Cardiac muscle cell (in vitro differentiated cells and primary cell): ENCODE measurements around the gene SLC1A2. TPM values are rescaled to one million over a fixed set of nuclear protein-coding genes. Genes with fewer than 3 reads are reported as not detected.

Source experiments
- DNase-seq, 2 donors: peaks; one replicate each; pipeline versions ENCODE4 v3.0.0 to v3.0.0-alpha.2; 2010 to 2017; ENCODE audit warnings: low read depth in 1 of 2, low spot score in 1 of 2
- H3K27ac ChIP-seq: fragments of 200-600 bp; sonication (generic); 2 replicates; pipeline ENCODE4 v1.5.1; 2016
- H3K27me3 ChIP-seq: fragments of 200-600 bp; sonication (generic); 2 replicates; pipeline ENCODE4 v1.6.0; 2016; ENCODE audit warnings: control low read depth
- H3K36me3 ChIP-seq: fragments of 200-600 bp; sonication (generic); 2 replicates; pipeline ENCODE4 v1.5.1; 2016; ENCODE audit warnings: control low read depth
- H3K4me1 ChIP-seq: fragments of 200-600 bp; sonication (generic); 2 replicates; pipeline ENCODE4 v1.8.1; 2017; ENCODE audit warnings: low read depth, mild to moderate bottlenecking, mixed run types
- H3K4me3 ChIP-seq: fragments of 200-600 bp; sonication (generic); 2 replicates; pipeline ENCODE4 v1.5.1; 2016; ENCODE audit warnings: mild to moderate bottlenecking
- H3K9me3 ChIP-seq: fragments of 200-600 bp; sonication (generic); 2 replicates; pipeline ENCODE4 v1.5.1; 2017; ENCODE audit warnings: low read depth, mild to moderate bottlenecking, control low read depth
- polyA plus RNA-seq: library from polyadenylated mRNA; unstranded; fragments of >200 nt; fragmentation: Nextera tagmentation; extraction: Ambion mirVana; gene quantifications from 2 replicates; pipeline ENCODE4 v1.2.1, GENCODE V29; 2016
- total RNA-seq: library from RNA; depleted of rRNA; stranded (reverse); fragments of >200 nt; gene quantifications from 2 replicates; pipeline ENCODE4 v1.2.3, GENCODE V29; 2016
- TF ChIP-seq, protein P1 (sequence below): IDR thresholded peaks from 2 replicates; pipeline ENCODE4 v1.5.1; 2012; ENCODE audit warnings: low read depth, mild to moderate bottlenecking, low read length

The SLC1A2 gene
- total and polyA plus RNA-seq, 2 experiments from 2014 or later = 0.76 to 1.3 TPM

DNA sequence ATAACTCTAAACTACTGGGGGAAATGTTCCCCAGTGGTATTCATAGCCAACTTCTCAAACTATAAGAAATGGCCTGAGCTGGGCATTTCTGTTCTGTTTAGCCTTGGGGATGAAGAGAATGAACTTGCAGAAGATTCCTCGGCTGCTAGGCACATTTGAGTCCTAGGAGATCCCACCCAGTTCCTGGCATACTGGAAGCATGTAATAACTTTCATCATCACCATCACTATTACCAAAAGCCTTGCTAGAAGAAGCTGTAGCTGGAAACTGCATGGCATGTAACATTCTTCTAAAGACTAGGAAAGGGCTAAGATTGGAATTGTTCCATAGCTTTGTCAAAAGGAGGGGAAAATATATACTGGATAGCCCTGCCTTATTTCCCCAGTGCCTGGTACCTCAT is 40.1 kb upstream of the SLC1A2 start:
- no peak for DNase-seq
- no peaks in the 10 kb centered on the region for H3K9me3 ChIP-seq
- TF ChIP-seq, protein P1, sequence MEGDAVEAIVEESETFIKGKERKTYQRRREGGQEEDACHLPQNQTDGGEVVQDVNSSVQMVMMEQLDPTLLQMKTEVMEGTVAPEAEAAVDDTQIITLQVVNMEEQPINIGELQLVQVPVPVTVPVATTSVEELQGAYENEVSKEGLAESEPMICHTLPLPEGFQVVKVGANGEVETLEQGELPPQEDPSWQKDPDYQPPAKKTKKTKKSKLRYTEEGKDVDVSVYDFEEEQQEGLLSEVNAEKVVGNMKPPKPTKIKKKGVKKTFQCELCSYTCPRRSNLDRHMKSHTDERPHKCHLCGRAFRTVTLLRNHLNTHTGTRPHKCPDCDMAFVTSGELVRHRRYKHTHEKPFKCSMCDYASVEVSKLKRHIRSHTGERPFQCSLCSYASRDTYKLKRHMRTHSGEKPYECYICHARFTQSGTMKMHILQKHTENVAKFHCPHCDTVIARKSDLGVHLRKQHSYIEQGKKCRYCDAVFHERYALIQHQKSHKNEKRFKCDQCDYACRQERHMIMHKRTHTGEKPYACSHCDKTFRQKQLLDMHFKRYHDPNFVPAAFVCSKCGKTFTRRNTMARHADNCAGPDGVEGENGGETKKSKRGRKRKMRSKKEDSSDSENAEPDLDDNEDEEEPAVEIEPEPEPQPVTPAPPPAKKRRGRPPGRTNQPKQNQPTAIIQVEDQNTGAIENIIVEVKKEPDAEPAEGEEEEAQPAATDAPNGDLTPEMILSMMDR = no peak
- H3K27ac ChIP-seq = no peak overlapping the region
- no peaks in the 10 kb centered on the region for H3K4me1 ChIP-seq
- peaks cover 3% of the 10 kb centered on the region for H3K27me3 ChIP-seq
- no peak overlapping the region for H3K4me3 ChIP-seq
- H3K36me3 ChIP-seq = no peaks in the 10 kb centered on the region

DNA sequence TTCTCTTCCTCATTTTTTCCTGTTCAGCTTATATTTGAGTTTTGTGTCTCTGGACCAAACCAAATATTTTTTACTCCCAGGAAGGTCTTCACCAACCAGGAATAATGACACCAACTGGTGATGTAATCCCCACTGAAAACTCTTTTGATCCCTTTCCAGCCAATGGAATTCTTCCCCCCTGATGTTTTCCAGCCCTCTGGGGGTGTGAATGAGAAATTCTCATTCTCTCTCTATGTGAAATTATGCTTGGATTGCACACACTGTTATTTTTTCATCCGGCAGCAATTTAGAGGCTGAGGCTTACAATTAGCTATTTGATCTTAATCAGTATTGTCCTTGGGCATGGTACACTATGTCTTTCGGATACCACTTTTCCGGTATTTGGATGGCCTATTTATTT is 39.5 kb upstream of the SLC1A2 start:
- H3K27me3 ChIP-seq = peaks cover 3% of the 10 kb centered on the region
- H3K4me3 ChIP-seq = no peak overlapping the region
- no peak for DNase-seq
- no peaks in the 10 kb centered on the region for H3K36me3 ChIP-seq
- no peak overlapping the region for H3K27ac ChIP-seq
- H3K4me1 ChIP-seq = no peaks in the 10 kb centered on the region
- H3K9me3 ChIP-seq = no peaks in the 10 kb centered on the region
- TF ChIP-seq, protein P1 = no peak

DNA sequence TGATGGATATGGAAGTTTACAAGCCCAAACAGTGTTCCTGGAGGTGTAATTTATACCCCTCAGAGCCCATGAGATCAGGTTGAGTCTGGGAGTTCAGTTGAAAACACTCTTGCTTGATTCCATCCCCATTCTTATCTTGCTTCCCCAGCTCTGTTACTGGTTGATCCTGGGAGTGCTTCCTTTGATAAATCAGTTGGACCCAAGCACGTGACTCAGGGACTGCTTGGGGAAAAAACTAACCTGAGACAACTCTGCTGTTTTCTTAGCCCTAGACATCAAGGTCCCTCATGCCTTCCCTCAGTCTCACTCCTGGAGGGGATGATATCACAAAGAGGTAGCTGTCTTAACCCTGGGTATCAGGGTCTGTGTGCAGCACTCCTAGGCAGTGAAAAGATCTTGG is 35.0 kb upstream of the SLC1A2 start:
- H3K27ac ChIP-seq = no peak overlapping the region
- no peak overlapping the region for H3K4me3 ChIP-seq
- TF ChIP-seq, protein P1 = no peak
- H3K27me3 ChIP-seq = peaks cover 3% of the 10 kb centered on the region
- H3K4me1 ChIP-seq = no peaks in the 10 kb centered on the region
- H3K36me3 ChIP-seq = no peaks in the 10 kb centered on the region
- DNase-seq = no peak
- H3K9me3 ChIP-seq = no peaks in the 10 kb centered on the region

DNA sequence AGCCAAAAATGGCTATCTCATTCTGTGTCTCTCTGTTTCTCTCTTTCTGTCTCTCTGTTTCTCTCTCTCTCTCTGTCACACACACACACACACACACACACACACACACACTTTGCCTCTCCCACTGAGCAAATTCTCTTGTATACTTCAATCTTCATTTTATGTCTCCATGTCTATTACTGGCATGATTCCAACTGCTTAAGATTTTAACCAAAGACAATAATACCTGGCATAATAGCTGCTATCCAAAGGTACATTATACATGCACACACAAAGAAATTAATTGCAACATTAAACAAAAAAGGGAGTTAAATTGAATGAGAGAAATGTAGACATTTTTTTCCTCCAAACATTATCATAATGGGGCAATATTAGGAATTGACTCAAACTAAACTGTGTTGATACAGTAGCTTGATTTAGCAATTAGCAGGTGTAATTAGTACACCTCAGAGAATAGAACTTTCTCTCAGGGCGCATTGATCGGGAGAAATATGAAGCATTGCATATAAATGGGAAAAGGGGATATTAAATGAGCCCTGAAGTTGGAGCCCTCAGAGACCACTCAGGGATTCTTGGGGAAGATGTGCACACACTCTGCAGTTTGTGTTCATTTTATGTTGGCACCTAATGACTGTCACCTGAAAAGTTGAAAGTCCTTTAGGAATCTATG is 17.4 kb upstream of the SLC1A2 start:
- H3K36me3 ChIP-seq = no peaks in the 10 kb centered on the region
- TF ChIP-seq, protein P1 = no peak
- H3K27me3 ChIP-seq = peaks cover 11% of the 10 kb centered on the region
- no peak overlapping the region for H3K4me3 ChIP-seq
- DNase-seq = no peak
- no peak overlapping the region for H3K27ac ChIP-seq
- no peaks in the 10 kb centered on the region for H3K9me3 ChIP-seq
- no peaks in the 10 kb centered on the region for H3K4me1 ChIP-seq

DNA sequence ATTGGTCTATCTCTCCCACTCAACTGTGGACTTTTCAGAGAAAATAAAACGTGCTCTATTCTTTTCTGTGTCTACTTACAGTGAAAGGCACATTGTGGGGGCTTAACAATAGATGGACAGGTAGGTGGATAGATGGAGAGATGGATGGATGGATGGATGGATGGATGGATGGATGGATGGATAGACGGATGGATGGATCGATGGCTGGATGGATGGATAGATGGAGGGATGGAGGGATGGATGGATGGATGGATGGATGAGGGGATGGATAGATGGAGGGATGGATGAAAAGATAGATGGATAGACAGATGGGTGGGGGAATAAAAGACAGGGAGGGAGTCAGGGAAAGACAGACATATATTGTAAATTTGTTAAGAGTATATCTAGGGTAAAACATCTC is 14.2 kb upstream of the SLC1A2 start:
- Histone ChIP-seq H3K36me3 (no peaks in the 10 kb centered on the region), H3K4me3 (no peak overlapping the region), H3K27me3 (peaks cover 5% of the 10 kb centered on the region), H3K4me1 (no peaks in the 10 kb centered on the region), H3K27ac (no peak overlapping the region), H3K9me3 (no peaks in the 10 kb centered on the region)
- DNase-seq = no peak
- TF ChIP-seq, protein P1 = no peak
